ENCODE data around the gene UQCC2.

- TF ChIP-seq FOXK2 (IDR thresholded peaks at IDR 0.05) (no peak), TARDBP (IDR thresholded peaks at IDR 0.05) (no peak), L3MBTL2 (conservative IDR thresholded peaks at IDR 0.05) (no peak), BHLHE40 (IDR thresholded peaks at IDR 0.05; ENCODE audit: borderline replicate concordance) (no peak), FOXM1 (IDR thresholded peaks at IDR 0.05; ENCODE audit: borderline replicate concordance) (no peak), PKNOX1 (IDR thresholded peaks at IDR 0.05) (no peak), SP1 (IDR thresholded peaks at IDR 0.05) (no peak), SUZ12 (IDR thresholded peaks at IDR 0.05) (no peak)
Measured at GRCh38 chr6:33757113-33757512, 45.6 kb upstream of the UQCC2 start.
